HG02852 (cell line): Measurements from ENCODE around the gene UNC119.

ENCODE experiments used
- ATAC-seq: cut with Tn5 transposase; IDR thresholded peaks from one replicate; pipeline ENCODE4 v1.9.1; 2021; ENCODE audit warnings: mild to moderate bottlenecking, moderate library complexity; ENCODE audit not compliant: unreplicated experiment

The UNC119 gene

GRCh38 chr17:28545141-28545503 lies 7.3 kb downstream of the UNC119 start:
- ATAC-seq = no peak

DNA sequence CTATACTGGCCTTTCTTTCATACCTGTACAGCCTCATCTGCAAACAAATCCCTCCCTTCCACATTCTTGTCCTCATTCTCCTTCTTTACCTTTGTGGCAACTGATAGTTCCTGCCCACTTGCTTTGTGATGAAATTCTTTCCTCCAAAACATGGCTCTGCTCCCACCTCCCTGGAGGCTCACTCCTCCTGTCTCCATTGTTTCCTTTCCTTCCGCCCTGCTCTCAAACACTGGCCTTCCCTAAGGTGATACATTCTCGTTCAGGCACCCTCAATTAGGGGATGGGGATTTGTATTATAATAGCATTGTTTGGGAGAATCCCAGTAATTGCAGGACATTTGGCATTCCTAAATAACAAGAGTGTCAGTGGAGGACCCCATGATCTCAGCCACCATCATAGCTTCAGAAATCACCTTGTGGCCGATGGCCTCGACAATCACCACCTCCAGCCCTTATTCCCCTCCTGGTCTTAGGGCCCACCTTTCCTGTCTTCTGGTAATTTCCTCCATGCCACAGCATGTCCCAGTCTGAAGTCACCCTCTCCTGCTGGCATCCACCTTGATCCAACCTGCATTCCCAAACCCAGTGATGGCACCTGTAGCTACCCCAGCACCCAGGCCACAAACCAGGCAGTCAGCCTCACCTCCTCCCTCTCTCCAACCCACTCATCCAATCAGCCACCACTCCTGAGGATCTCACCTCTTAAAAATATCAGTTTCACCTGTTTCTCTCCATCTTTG lies 7.9 kb downstream of the UNC119 start:
- no peak for ATAC-seq

DNA sequence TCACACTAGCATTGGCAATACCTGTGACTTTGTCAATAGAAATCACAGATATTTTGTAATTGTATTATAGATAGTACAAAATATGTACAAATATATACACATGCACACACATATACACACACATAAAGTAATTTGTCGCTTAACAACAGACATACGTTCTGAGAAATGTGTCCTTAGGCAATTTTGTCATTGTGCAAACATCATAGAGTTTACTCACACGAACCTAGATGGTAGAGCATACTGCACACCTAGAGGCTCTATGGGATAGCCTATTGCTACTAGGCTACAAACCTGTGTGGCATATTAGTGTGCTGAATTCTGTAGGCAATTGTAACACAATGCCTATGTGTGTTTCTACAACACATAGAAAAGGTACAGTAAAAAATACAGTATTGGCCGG lies 11.0 kb downstream of the UNC119 start:
- no peak for ATAC-seq

DNA sequence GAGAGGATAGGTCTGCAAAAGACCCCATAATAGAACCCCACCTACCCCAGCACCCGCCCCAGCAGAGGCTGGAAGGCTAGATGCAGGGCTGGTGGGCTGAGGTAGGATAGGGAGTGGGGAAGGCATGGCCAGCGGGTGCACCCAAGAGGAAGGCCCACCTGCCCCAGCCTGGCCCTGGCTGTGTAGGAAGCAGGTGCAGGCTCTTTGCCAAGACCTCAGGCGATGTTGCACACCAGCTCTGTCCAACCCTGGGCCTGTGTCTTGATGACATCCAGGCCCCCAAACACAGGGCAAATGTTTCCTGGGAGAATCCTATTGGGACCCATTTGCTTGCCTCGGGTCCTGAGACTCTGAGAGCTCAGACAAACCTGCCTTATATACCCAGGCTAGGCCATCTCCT lies 12.2 kb downstream of the UNC119 start:
- ATAC-seq = no peak

DNA sequence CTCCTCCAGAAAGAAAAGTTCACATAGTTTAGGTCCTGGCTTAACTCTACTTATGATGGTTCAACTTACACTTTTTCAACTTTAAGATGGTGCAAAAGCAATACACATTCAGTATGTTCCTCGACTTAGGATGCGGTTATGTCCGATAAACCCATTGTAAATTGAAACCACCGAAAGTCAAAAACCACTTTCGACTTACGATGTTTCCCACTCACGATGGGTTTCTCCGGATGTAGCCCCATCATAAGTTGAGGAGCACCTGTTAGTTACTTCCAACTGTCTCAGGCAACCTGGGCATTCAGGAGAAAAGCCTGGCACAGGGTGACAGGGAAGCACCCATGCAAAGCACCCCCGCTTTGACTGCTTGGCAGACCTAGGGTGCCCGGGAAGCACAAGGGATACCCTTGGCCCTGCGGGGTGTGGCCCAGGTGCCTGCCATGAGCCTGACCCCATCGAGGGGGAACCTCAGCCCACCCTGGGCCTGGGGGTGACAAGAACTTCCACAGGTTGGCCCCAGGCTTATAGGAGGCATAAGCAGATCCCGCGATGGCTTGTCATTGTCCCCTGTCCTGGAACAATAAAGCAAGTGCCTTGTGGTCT lies 14.0 kb downstream of the UNC119 start:
- no peak for ATAC-seq

DNA sequence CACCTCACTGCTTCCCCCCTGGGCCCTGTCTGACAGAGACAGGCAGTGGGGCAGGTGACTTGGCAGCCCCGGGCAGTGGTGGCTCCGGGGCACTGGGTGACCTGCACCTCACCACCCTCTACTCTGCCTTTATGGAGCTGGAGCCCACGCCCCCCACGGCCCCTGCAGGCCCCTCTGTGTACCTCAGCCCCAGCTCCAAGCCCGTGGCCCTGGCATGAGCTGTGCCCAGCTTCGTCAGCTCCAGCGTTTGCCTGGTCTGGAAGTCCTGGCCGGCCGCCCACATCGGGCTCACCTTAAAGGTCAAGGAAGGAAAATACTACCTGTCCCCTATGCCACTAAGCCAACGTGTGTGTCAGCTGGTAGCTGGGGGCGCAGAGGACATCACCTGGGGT lies 15.2 kb downstream of the UNC119 start:
- ATAC-seq = no peak

DNA sequence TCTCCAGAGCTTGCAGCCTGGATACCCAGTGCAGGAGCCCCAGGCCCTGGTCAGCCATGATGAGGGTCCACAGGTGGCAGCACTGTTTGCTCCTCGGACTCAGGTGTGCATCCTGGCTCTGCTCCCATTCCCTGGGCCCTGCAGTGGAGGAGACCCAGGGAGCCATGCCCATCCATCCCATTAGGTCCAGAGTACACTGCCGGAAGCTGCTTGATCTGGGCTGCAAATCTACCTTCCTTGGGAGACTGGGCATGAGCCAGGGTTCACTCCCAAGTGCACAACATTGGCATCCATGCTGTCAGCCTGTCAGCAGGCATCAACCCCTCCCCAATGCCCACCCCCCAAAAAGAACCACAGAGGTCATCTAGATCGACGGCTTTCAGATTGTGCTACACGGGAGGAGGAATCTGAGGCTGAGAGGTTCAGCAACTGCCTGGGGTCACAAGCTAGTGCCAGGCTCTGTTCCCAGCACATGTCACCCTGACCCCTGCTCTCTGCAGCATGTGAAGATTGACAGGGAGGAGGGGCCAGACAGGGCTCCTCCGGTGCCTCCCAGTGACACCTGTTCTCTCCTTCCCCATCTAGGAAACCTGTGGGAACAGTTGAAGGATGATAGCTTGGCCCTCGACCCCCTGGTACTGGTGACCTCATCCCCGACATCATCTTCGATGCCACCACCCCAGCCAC lies 15.7 kb downstream of the UNC119 start:
- no peak for ATAC-seq

DNA sequence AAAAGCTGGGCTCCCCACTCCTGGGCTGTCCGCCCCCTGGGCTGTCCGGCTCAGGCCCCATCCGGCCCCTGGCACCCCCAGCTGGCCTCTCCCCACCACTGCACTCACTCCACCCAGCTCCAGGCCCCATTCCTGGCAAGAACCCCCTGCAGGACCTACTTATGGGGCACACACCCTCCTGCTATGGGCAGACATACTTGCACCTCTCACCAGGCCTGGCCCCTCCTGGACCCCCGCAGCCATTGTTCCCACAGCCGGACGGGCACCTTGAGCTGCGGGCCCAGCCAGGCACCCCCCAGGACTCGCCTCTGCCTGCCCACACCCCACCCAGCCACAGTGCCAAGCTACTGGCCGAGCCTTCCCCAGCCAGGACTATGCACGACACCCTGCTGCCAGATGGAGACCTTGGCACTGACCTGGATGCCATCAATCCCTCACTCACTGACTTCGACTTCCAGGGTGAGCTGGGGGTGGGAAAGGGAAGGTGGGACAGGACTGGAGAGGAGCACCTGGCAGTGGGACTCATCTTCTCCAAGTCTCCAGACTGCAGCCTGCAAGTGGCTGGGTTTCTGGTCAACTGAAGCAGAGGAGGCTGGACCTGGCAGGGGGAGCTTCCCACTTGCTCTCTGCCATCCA lies 17.6 kb downstream of the UNC119 start:
- no peak for ATAC-seq

- no peak for ATAC-seq
Measured at GRCh38 chr17:28533091-28533807, 19.2 kb downstream of the UNC119 start.

DNA sequence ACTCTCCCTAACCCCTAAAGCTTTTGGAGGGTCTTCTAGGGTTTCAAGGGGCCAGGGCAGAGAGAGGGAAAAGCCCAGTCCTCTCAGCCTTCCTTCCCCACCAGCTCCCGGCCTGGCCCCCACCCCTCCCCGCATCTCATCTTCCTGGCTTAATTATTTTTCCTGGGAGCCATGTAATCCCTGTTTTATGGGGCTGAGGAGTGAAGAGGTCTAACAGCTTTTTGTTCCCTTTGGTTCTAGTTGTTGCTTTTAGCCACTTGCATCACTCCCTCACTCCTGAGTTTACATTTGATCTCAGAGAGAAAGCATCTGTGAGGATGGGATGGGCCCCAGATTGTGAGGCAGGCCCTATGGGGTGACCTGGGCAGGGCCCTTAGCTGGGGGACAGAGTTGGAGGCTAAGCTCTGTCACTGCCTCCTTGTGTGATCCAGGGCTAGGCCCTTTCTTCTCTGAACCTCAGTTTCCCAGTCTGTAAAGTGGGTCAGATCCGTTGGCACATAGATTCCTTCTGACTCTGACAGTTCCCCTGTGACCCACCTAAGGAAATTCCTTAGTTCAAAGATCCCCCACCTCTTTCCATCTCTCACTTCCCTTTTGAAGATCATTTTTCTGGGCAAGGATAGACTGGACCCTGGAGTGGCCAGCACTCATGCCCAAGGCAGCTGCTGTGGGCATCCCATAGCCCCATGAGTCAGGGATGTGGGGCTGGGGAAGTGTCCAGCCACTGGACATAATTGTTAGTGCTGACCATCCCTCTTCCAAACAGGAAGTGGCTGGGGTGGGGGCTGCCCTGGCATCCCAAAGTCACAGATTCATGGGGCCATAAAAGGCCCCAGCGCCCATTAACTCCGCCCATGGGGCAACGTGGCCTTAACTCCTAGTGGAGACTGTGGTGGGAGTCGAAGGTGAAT lies 20.1 kb downstream of the UNC119 start:
- ATAC-seq = no peak

DNA sequence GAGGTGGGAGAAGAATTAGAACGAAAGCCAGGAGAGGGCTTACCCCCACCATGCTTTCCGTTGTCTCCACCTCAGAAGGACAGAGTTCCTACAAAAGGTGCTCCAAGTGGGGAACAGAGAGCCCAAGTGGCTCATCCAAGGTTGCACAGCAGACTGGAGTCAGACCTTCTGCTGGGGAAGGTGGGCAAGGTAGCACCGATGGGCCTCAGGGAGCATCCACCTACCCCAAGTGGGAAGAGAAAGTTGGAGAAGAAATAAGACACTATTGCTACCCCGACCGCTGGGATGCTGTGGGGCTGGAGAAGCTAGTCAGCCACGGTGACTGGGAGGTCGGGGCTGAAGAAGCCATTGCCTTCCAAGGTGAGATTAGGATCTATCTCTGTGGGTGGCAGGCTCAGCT lies 21.5 kb downstream of the UNC119 start:
- no peak for ATAC-seq

DNA sequence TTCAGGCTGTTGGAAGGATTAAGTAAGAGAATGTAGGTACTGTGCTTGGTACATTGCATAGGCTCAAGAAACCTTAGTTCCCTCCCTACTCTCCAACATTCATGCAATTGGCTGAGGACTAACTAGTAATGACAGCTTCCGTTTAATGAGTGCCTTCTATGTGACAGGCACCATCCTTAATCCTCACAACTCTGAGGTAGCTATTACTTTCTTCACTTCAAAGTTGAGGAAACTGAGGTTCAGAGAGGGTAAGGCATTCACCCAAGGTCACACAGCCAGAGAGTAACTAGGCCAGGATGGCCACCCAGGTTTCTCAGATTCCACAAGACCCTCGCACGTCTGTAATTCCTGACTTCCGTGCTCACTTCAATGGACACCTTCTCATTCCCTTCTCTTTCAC lies 22.2 kb downstream of the UNC119 start:
- no peak for ATAC-seq

DNA sequence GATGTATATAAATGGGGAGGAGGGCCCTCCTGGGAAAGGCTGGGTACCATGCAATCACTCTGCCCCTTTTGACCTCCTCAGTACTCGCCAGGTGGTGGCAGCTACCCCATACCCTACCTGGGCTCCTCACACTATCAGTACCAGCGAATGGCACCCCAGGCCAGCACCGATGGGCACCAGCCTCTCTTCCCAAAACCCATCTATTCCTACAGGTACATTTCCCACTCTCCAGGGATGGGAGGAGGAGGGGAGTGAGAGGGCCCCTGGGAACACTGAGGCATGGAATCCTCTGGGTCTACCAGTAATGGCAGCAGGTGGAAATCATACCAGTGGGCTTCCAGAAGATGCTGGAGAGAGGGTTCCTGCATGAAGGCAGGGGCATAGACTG lies 23.4 kb downstream of the UNC119 start:
- no peak for ATAC-seq

GRCh38 chr17:28528327-28529012 lies 24.0 kb downstream of the UNC119 start:
- no peak for ATAC-seq

GRCh38 chr17:28527859-28528258 lies 24.6 kb downstream of the UNC119 start:
- ATAC-seq = no peak

DNA sequence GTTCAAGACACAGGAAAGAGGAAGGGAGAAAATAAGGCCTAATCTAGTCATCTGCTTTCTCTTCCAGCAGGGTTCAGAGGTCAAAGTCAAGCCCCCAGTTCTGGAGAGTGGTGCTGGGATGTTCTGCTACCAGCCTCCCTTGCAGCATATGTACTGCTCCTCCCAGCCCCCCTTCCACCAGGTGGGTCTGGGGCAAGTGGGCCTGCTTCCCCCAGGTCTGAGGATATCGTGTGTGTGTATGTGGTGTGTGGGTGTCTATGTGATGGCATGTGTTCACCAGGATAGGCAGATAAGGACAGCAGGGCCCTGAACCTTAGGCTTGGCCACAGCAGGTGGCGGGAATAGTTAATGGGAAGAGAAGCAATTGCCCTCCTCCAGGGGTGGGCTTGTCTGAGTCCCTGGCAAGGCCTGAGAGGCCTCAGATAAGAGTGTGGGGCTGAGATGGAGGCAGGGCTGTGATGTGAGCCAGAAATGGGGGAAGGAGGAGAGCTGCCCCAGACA lies 25.2 kb downstream of the UNC119 start:
- ATAC-seq = no peak

DNA sequence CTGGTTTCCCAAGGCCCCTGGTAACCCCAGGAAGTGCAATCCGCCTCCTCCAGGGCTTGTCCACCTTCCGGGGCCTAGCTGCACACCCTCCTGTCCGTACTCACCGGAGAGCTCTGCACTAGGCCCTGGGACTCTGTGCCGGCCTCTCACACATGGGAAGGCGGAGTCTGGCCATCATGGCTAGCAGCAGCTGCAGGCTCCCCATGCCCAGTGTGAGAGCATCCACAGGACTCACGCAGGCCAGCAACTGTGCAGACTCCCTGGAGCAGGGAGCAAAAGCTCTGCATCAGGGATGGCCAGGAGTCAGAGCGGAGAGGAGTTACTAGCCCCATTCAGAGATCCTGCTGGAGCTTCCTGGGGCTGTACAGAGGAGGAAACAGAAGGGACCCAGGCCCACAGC lies 26.0 kb downstream of the UNC119 start:
- no peak for ATAC-seq

- no peak for ATAC-seq
Measured at GRCh38 chr17:28524476-28525424, 27.7 kb downstream of the UNC119 start.
